SK-N-MC (cell line): ENCODE data around the gene CD300LG.

Experiments used
- EZH2 ChIP-seq: fragments of 200-600 bp; sonication (generic); IDR thresholded peaks from one replicate; pipeline ENCODE4 v1.6.1; 2017; ENCODE audit warnings: antibody characterized with exemption
- FOXP2 ChIP-seq: optimal IDR thresholded peaks from 2 replicates; pipeline ENCODE3; 2011; ENCODE audit warnings: mild to moderate bottlenecking, moderate library complexity; ENCODE audit not compliant: insufficient read depth; ENCODE audit errors: extremely low read length, control extremely low read depth
- POLR2AphosphoS5 ChIP-seq: IDR thresholded peaks from 2 replicates; pipeline ENCODE4 v1.6.1; 2012; ENCODE audit warnings: mild to moderate bottlenecking, low read depth, low read length, borderline replicate concordance

- TF ChIP-seq POLR2AphosphoS5 = no peak
- TF ChIP-seq EZH2 = no peak
- TF ChIP-seq FOXP2 = no peak
These were observed 19.4 kb upstream of the CD300LG start for GRCh38 chr17:43827596-43827995.
